C4-2B (cell line): ENCODE results near the gene NPRL2.

ENCODE experiments used
- ZFX ChIP-seq: fragments of 450-650 bp; IDR thresholded peaks from 2 replicates; pipeline ENCODE4 v1.6.1; 2017
- TF ChIP-seq, protein P1 (sequence below): fragments of 450-650 bp; conservative IDR thresholded peaks from 2 replicates; pipeline ENCODE4 v1.5.1; 2017; ENCODE audit warnings: mild to moderate bottlenecking

DNA sequence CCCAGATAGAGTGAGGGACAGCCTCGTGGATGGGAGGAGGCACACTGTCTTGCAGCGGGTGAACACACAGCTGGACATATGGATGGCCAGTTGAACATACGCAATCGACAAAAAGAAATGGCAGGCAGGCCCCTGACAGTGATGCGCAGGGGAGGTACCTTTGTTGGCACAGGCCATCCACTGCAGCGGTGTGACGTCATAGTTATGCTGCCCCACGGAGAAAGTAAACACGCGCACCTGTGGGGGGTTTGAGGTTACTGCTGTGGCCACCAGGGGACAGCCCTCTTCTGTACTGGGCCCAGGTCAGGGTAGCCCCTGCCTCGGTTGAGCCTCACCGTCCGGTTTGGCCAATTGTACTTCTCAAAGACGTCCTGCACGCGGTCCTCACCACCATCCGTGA, 28.2 kb upstream of the NPRL2 start:
- TF ChIP-seq, protein P1, sequence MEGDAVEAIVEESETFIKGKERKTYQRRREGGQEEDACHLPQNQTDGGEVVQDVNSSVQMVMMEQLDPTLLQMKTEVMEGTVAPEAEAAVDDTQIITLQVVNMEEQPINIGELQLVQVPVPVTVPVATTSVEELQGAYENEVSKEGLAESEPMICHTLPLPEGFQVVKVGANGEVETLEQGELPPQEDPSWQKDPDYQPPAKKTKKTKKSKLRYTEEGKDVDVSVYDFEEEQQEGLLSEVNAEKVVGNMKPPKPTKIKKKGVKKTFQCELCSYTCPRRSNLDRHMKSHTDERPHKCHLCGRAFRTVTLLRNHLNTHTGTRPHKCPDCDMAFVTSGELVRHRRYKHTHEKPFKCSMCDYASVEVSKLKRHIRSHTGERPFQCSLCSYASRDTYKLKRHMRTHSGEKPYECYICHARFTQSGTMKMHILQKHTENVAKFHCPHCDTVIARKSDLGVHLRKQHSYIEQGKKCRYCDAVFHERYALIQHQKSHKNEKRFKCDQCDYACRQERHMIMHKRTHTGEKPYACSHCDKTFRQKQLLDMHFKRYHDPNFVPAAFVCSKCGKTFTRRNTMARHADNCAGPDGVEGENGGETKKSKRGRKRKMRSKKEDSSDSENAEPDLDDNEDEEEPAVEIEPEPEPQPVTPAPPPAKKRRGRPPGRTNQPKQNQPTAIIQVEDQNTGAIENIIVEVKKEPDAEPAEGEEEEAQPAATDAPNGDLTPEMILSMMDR = no peak
- TF ChIP-seq ZFX = no peak
